Putamen (tissue), 1 donor: ENCODE data around the gene BABAM2.
"Not testable (repeated sequence)": the region's sequence is repeated elsewhere in the genome, so short reads cannot be mapped to it uniquely, and the experiment has no call there.

Experiments used
- DNase-seq: peaks from one replicate; pipeline ENCODE4 v3.0.0-alpha.2; 2016; ENCODE audit warnings: low spot score

BABAM2 gene

GRCh38 chr2:27980242-27980641, 89.7 kb downstream of the BABAM2 start:
- no peak for DNase-seq

- no peak for DNase-seq
Observed at GRCh38 chr2:27984153-27984552, 93.6 kb downstream of the BABAM2 start.

GRCh38 chr2:27988306-27988705, 97.8 kb downstream of the BABAM2 start:
- no peak for DNase-seq

- no peak for DNase-seq
Observed at GRCh38 chr2:27988718-27989117, 98.2 kb downstream of the BABAM2 start.

- no peak for DNase-seq
Observed at GRCh38 chr2:27989149-27989548, 98.6 kb downstream of the BABAM2 start.

- DNase-seq: no peak
Observed at GRCh38 chr2:27990030-27990590, 99.6 kb downstream of the BABAM2 start.

- DNase-seq: no peak
Observed at GRCh38 chr2:27991146-27991545, 100.6 kb downstream of the BABAM2 start.

GRCh38 chr2:27992787-27993401, 102.4 kb downstream of the BABAM2 start:
- DNase-seq: no peak

GRCh38 chr2:27993402-27993787, 102.9 kb downstream of the BABAM2 start:
- DNase-seq: no peak

- DNase-seq: no peak
Observed at GRCh38 chr2:27993950-27994728, 103.6 kb downstream of the BABAM2 start.

GRCh38 chr2:27996156-27996922, 105.8 kb downstream of the BABAM2 start:
- no peak for DNase-seq

GRCh38 chr2:28000287-28000686, 109.8 kb downstream of the BABAM2 start:
- DNase-seq: no peak

- no peak for DNase-seq
Observed at GRCh38 chr2:28002181-28002580, 111.7 kb downstream of the BABAM2 start.

- DNase-seq: no peak
Observed at GRCh38 chr2:28004086-28004485, 113.6 kb downstream of the BABAM2 start.

GRCh38 chr2:28009732-28010131, 119.2 kb downstream of the BABAM2 start:
- DNase-seq: no peak

GRCh38 chr2:28011322-28011737, 120.8 kb downstream of the BABAM2 start:
- DNase-seq: no peak

GRCh38 chr2:28018474-28018873, 127.9 kb downstream of the BABAM2 start:
- not testable (repeated sequence) for DNase-seq

GRCh38 chr2:28019521-28019920, 129.0 kb downstream of the BABAM2 start:
- DNase-seq: not testable (repeated sequence)

- DNase-seq: no peak
Observed at GRCh38 chr2:28021898-28022297, 131.4 kb downstream of the BABAM2 start.

- DNase-seq: no peak
Observed at GRCh38 chr2:28025123-28025522, 134.6 kb downstream of the BABAM2 start.

GRCh38 chr2:28026230-28026629, 135.7 kb downstream of the BABAM2 start:
- not testable (repeated sequence) for DNase-seq

- no peak for DNase-seq
Observed at GRCh38 chr2:28028025-28028424, 137.5 kb downstream of the BABAM2 start.

- no peak for DNase-seq
Observed at GRCh38 chr2:28030600-28030999, 140.1 kb downstream of the BABAM2 start.
